H9 (cell line): ENCODE results near the gene CBR3. TPM values are rescaled to one million over a fixed set of nuclear protein-coding genes. Genes with fewer than 3 reads are reported as not detected.

Experiments
- DNase-seq: peaks from one replicate; pipeline ENCODE4 v3.0.0-alpha.2; 2017
- H2AFZ ChIP-seq: one replicate; pipeline ENCODE4 v1.6.1; 2013; ENCODE audit warnings: mild to moderate bottlenecking, low read length, control low read depth, moderate library complexity
- H2AK5ac ChIP-seq: 2 replicates; pipeline ENCODE4 v1.6.1; 2013; ENCODE audit warnings: low read length, control low read depth, mixed read lengths; ENCODE audit not compliant: insufficient read length
- H2BK120ac ChIP-seq: one replicate; pipeline ENCODE4 v1.6.1; 2013; ENCODE audit warnings: low read depth, mild to moderate bottlenecking, low read length, control low read depth, inconsistent platforms; ENCODE audit not compliant: poor library complexity, severe bottlenecking
- H2BK12ac ChIP-seq: 2 replicates; pipeline ENCODE4 v1.6.1; 2013; ENCODE audit warnings: low read length, control low read depth, mixed read lengths, low read depth; ENCODE audit not compliant: insufficient read length
- H2BK15ac ChIP-seq: 2 replicates; pipeline ENCODE4 v1.6.1; 2013; ENCODE audit warnings: low read depth, low read length, control low read depth
- H2BK20ac ChIP-seq: one replicate; pipeline ENCODE4 v1.6.1; 2013; ENCODE audit warnings: low read depth, mild to moderate bottlenecking, low read length, control low read depth, inconsistent platforms; ENCODE audit not compliant: poor library complexity, severe bottlenecking
- H2BK5ac ChIP-seq: 2 replicates; pipeline ENCODE4 v1.6.1; 2013; ENCODE audit warnings: low read length, control low read depth, mixed read lengths; ENCODE audit not compliant: insufficient read length
- H3K14ac ChIP-seq: 2 replicates; pipeline ENCODE4 v1.6.1; 2013; ENCODE audit warnings: low read length, control low read depth; ENCODE audit not compliant: insufficient read depth
- H3K18ac ChIP-seq: 2 replicates; pipeline ENCODE4 v1.6.1; 2013; ENCODE audit warnings: low read depth, mild to moderate bottlenecking, mixed read lengths, low read length, control low read depth; ENCODE audit not compliant: insufficient read length
- H3K23ac ChIP-seq: 2 replicates; pipeline ENCODE4 v1.6.1; 2013; ENCODE audit warnings: low read length, control low read depth, mixed read lengths, low read depth; ENCODE audit not compliant: insufficient read length
- H3K23me2 ChIP-seq: 2 replicates; pipeline ENCODE4 v1.6.1; 2013; ENCODE audit warnings: low read depth, mild to moderate bottlenecking, mixed read lengths, low read length, control low read depth; ENCODE audit not compliant: insufficient read length, poor library complexity, severe bottlenecking
- H3K27ac ChIP-seq: 2 replicates; pipeline ENCODE4 v1.5.1; 2013; ENCODE audit warnings: low read length, control low read depth, mixed read lengths, low read depth; ENCODE audit not compliant: insufficient read length
- H3K27me3 ChIP-seq: 2 replicates; pipeline ENCODE4 v1.6.1; 2013; ENCODE audit warnings: low read length, control low read depth, inconsistent platforms; ENCODE audit not compliant: insufficient read depth
- H3K4ac ChIP-seq: 2 replicates; pipeline ENCODE4 v1.6.1; 2013; ENCODE audit warnings: low read depth, mild to moderate bottlenecking, control low read depth, inconsistent platforms, low read length, moderate library complexity
- H3K4me1 ChIP-seq: 2 replicates; pipeline ENCODE4 v1.6.1; 2013; ENCODE audit warnings: low read length, control low read depth, inconsistent platforms; ENCODE audit not compliant: insufficient read depth
- H3K4me2 ChIP-seq: 2 replicates; pipeline ENCODE4 v1.6.1; 2013; ENCODE audit warnings: low read length, control low read depth, mixed read lengths; ENCODE audit not compliant: insufficient read length, insufficient read depth
- H3K56ac ChIP-seq: 2 replicates; pipeline ENCODE4 v1.6.1; 2013; ENCODE audit warnings: low read depth, mild to moderate bottlenecking, mixed read lengths, low read length, control low read depth; ENCODE audit not compliant: insufficient read length
- H3K79me1 ChIP-seq: 2 replicates; pipeline ENCODE4 v1.6.1; 2013; ENCODE audit warnings: low read depth, mild to moderate bottlenecking, moderate library complexity, low read length, control low read depth, inconsistent platforms; ENCODE audit not compliant: insufficient read depth, poor library complexity, severe bottlenecking
- H3K79me2 ChIP-seq: 2 replicates; pipeline ENCODE4 v1.6.1; 2013; ENCODE audit warnings: low read length, control low read depth, inconsistent platforms; ENCODE audit not compliant: insufficient read depth
- H3K9ac ChIP-seq: 2 replicates; pipeline ENCODE4 v1.6.1; 2013; ENCODE audit warnings: low read length, control low read depth, mixed read lengths; ENCODE audit not compliant: insufficient read length; ENCODE audit errors: extremely low read depth
- H3K9me3 ChIP-seq: one replicate; pipeline ENCODE4 v1.6.1; 2013; ENCODE audit warnings: low read depth, low read length, inconsistent platforms; ENCODE audit not compliant: control insufficient read depth
- H3T11ph ChIP-seq: one replicate; pipeline ENCODE4 v1.6.1; 2013; ENCODE audit warnings: mild to moderate bottlenecking, low read length, control low read depth, inconsistent platforms
- H4K20me1 ChIP-seq: one replicate; pipeline ENCODE4 v1.6.1; 2013; ENCODE audit not compliant: control insufficient read depth, insufficient read length, insufficient read depth
- H4K5ac ChIP-seq: 2 replicates; pipeline ENCODE4 v1.6.1; 2013; ENCODE audit warnings: low read depth, mild to moderate bottlenecking, mixed read lengths, low read length, control low read depth; ENCODE audit not compliant: insufficient read length
- H4K8ac ChIP-seq: replicated peaks from 2 replicates; pipeline ENCODE4 v1.6.1; 2013; ENCODE audit warnings: low read length, control low read depth, mixed read lengths, low read depth; ENCODE audit not compliant: insufficient read length
- H4K91ac ChIP-seq: 2 replicates; pipeline ENCODE4 v1.6.1; 2013; ENCODE audit warnings: low read depth, mild to moderate bottlenecking, moderate library complexity, mixed read lengths, low read length, control low read depth; ENCODE audit not compliant: insufficient read length
- H3K27ac Mint-ChIP-seq, 3 experiments: 2 replicates in 2 of 3; 3 replicates in 1 of 3; pipeline ENCODE4 v1.8.0; 2020 to 2021; ENCODE audit warnings: mixed read lengths in 3 of 3, mild to moderate bottlenecking in 1 of 3, moderate library complexity in 1 of 3
- H3K27me3 Mint-ChIP-seq: 2 replicates; pipeline ENCODE4 v1.8.0; 2021; ENCODE audit warnings: low read depth, mild to moderate bottlenecking, moderate library complexity, mixed read lengths
- H3K36me3 Mint-ChIP-seq, 3 experiments: 2 replicates in 2 of 3; 3 replicates in 1 of 3; pipeline ENCODE4 v1.8.0; 2020 to 2021; ENCODE audit warnings: low read depth in 3 of 3, mixed read lengths in 3 of 3; ENCODE audit not compliant: insufficient read depth in 1 of 3
- H3K4me1 Mint-ChIP-seq, 2 experiments: 2 replicates each; pipeline ENCODE4 v1.8.0; 2020; ENCODE audit warnings: mixed read lengths in 2 of 2
- H3K4me3 Mint-ChIP-seq, 2 experiments: 2 replicates in 1 of 2; 3 replicates in 1 of 2; pipeline ENCODE4 v1.8.0; 2020 to 2021; ENCODE audit warnings: mild to moderate bottlenecking in 2 of 2, mixed read lengths in 2 of 2, moderate library complexity in 1 of 2
- H3K9me3 Mint-ChIP-seq, 2 experiments: 2 replicates in 1 of 2; 3 replicates in 1 of 2; pipeline ENCODE4 v1.8.0; 2020; ENCODE audit warnings: mild to moderate bottlenecking in 2 of 2, mixed read lengths in 2 of 2, moderate library complexity in 1 of 2
- CTCF ChIP-seq: fragments of 200-600 bp; sonication (generic); conservative IDR thresholded peaks from 3 replicates; pipeline ENCODE4 v1.8.0; 2021; ENCODE audit warnings: antibody characterized with exemption, mild to moderate bottlenecking
- WGBS: extraction: QIAGEN DNeasy Blood & Tissue Kit; methylation state at CpG from one replicate; pipeline ENCODE4 v1.1.7; 2013; ENCODE audit warnings: missing lambda C conversion rate, low lambda C conversion rate, mixed read lengths; ENCODE audit not compliant: insufficient read length; ENCODE audit errors: extremely low coverage; 5-methylcytosine and 5-hydroxymethylcytosine counted together
- total RNA-seq: library from RNA; stranded (reverse); gene quantifications from 2 replicates; pipeline ENCODE4 v1.2.1, GENCODE V29; 2021

CBR3 gene
- total RNA-seq, 1 experiment from 2014 or later: 2.4 TPM

GRCh38 chr21:36193200-36193599 is 58.3 kb downstream of the CBR3 start:
- peaks cover 10 to 15% of the 10 kb centered on the region in 2 experiments for H3K4me1 Mint-ChIP-seq
- DNase-seq: no peak
- no peak overlapping the region for H2BK120ac ChIP-seq
- peak overlapping the region in 2 of 3 experiments; percentile 5 to 71; a peak in 3 of 7 replicates for H3K27ac Mint-ChIP-seq
- no peak overlapping the region for H4K91ac ChIP-seq
- H3K18ac ChIP-seq: no peak overlapping the region
- no peak overlapping the region for H3K4me2 ChIP-seq
- no peaks in the 10 kb centered on the region for H3K23me2 ChIP-seq
- H3K27ac ChIP-seq: no peak overlapping the region
- no peaks in the 10 kb centered on the region for H3K4me1 ChIP-seq
- H3K27me3 Mint-ChIP-seq: no peaks in the 10 kb centered on the region
- no peak overlapping the region for H3K56ac ChIP-seq
- H3K9me3 Mint-ChIP-seq: no peaks in the 10 kb centered on the region
- H3K4me3 Mint-ChIP-seq: no peak overlapping the region
- H3K14ac ChIP-seq: no peak overlapping the region
- no peaks in the 10 kb centered on the region for H4K20me1 ChIP-seq
- WGBS: no CpG with 5 or more reads among the region's 7 CpGs
- H3K9me3 ChIP-seq: no peaks in the 10 kb centered on the region
- H2BK12ac ChIP-seq: no peak overlapping the region
- H2BK20ac ChIP-seq: no peak overlapping the region
- TF ChIP-seq CTCF: no peak
- no peak overlapping the region for H2AK5ac ChIP-seq
- H3K9ac ChIP-seq: no peak overlapping the region
- H3K4ac ChIP-seq: no peak overlapping the region
- H3K79me1 ChIP-seq: no peaks in the 10 kb centered on the region
- no peak overlapping the region for H4K8ac ChIP-seq
- H2AFZ ChIP-seq: no peak overlapping the region
- no peak overlapping the region for H3T11ph ChIP-seq
- H2BK15ac ChIP-seq: no peak overlapping the region
- H3K23ac ChIP-seq: no peak overlapping the region
- H3K36me3 Mint-ChIP-seq: peaks cover 0 to 2% (median 0%) of the 10 kb centered on the region in 3 experiments; a peak in 1 of 7 replicates
- no peak overlapping the region for H4K5ac ChIP-seq
- H3K27me3 ChIP-seq: no peaks in the 10 kb centered on the region
- H3K79me2 ChIP-seq: no peaks in the 10 kb centered on the region
- no peak overlapping the region for H2BK5ac ChIP-seq
